ENCODE data around the gene MYO3A.

GRCh38 chr10:26048756-26049155 is 114.7 kb downstream of the MYO3A start:
- TF ChIP-seq, protein P1, sequence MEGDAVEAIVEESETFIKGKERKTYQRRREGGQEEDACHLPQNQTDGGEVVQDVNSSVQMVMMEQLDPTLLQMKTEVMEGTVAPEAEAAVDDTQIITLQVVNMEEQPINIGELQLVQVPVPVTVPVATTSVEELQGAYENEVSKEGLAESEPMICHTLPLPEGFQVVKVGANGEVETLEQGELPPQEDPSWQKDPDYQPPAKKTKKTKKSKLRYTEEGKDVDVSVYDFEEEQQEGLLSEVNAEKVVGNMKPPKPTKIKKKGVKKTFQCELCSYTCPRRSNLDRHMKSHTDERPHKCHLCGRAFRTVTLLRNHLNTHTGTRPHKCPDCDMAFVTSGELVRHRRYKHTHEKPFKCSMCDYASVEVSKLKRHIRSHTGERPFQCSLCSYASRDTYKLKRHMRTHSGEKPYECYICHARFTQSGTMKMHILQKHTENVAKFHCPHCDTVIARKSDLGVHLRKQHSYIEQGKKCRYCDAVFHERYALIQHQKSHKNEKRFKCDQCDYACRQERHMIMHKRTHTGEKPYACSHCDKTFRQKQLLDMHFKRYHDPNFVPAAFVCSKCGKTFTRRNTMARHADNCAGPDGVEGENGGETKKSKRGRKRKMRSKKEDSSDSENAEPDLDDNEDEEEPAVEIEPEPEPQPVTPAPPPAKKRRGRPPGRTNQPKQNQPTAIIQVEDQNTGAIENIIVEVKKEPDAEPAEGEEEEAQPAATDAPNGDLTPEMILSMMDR (conservative IDR thresholded peaks at IDR 0.05), result no peak
- TF ChIP-seq EZH2 (IDR thresholded peaks at IDR 0.05; ENCODE audit: low read depth), result no peak

Measured in PC-9 (cell line).